GM18870 (cell line): ENCODE results near the gene PEAK1.
"Not testable (repeated sequence)": the region's sequence is repeated elsewhere in the genome, so short reads cannot be mapped to it uniquely, and the experiment has no call there.

Experiments used
- ATAC-seq: cut with Tn5 transposase; IDR thresholded peaks from one replicate; pipeline ENCODE4 v1.9.1; 2021; ENCODE audit warnings: moderate library complexity; ENCODE audit not compliant: unreplicated experiment

Gene PEAK1

GRCh38 chr15:77311618-77312398, 108.1 kb downstream of the PEAK1 start:
- ATAC-seq, result no peak

- ATAC-seq, result no peak
Observed at GRCh38 chr15:77311020-77311419, 108.9 kb downstream of the PEAK1 start.

GRCh38 chr15:77309392-77309791, 110.5 kb downstream of the PEAK1 start:
- ATAC-seq, result no peak

GRCh38 chr15:77305953-77306352, 114.0 kb downstream of the PEAK1 start:
- no peak for ATAC-seq

- no peak for ATAC-seq
Observed at GRCh38 chr15:77296773-77297337, 123.0 kb downstream of the PEAK1 start.

- ATAC-seq, result no peak
Observed at GRCh38 chr15:77295446-77295845, 124.5 kb downstream of the PEAK1 start.

- ATAC-seq, result no peak
Observed at GRCh38 chr15:77292969-77293558, 126.8 kb downstream of the PEAK1 start.

GRCh38 chr15:77291107-77291506, 128.8 kb downstream of the PEAK1 start:
- ATAC-seq, result no peak

- ATAC-seq, result no peak
Observed at GRCh38 chr15:77287385-77287784, 132.5 kb downstream of the PEAK1 start.

- no peak for ATAC-seq
Observed at GRCh38 chr15:77285057-77285997, 134.6 kb downstream of the PEAK1 start.

GRCh38 chr15:77282333-77282732, 137.6 kb downstream of the PEAK1 start:
- no peak for ATAC-seq

GRCh38 chr15:77276943-77277342, 143.0 kb downstream of the PEAK1 start:
- no peak for ATAC-seq

GRCh38 chr15:77276096-77276495, 143.8 kb downstream of the PEAK1 start:
- no peak for ATAC-seq

- not testable (repeated sequence) for ATAC-seq
Observed at GRCh38 chr15:77273136-77273535, 146.8 kb downstream of the PEAK1 start.

GRCh38 chr15:77266708-77267386, 153.1 kb downstream of the PEAK1 start:
- ATAC-seq, result no peak

GRCh38 chr15:77255385-77255784, 164.5 kb downstream of the PEAK1 start:
- ATAC-seq, result no peak

- no peak for ATAC-seq
Observed at GRCh38 chr15:77251662-77252061, 168.2 kb downstream of the PEAK1 start.

GRCh38 chr15:77247116-77247515, 172.8 kb downstream of the PEAK1 start:
- ATAC-seq, result no peak

- ATAC-seq, result no peak
Observed at GRCh38 chr15:77243716-77244401, 176.0 kb downstream of the PEAK1 start.

GRCh38 chr15:77243135-77243534, 176.8 kb downstream of the PEAK1 start:
- ATAC-seq, result no peak
